ENCODE data around the gene DGKB. TPM values are rescaled to one million over a fixed set of nuclear protein-coding genes. Genes with fewer than 3 reads are reported as not detected.

DGKB gene
- total RNA-seq, 1 experiment from 2014 or later: not detected

DNA sequence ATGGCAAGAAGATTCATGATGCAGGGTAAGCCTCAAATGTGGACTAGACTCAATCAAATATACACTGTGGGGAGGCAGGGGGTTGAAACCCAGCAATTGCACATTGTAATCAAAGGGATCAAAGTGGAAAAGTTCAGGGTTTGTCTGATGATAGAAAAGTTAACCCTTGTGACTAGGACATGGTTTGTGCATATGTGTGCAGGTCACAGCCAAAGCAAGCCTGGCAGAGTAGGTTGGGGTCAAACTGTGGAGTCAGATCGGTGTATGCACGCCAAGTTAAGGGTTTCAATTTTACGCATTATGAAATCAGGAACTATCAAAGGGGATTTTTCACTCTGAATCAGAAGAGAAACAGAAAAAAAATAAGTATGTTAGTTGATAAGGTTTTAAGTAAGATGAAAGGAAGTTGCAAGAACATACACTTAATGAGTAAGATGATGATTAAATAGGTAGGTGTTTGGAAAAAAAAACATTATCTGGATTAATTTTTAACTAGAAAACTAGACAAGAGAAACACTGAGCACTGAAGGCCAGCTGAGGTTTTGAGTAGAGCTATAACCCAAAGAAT is 188.3 kb downstream of the DGKB start:
- peak overlapping the region; percentile 84 for H3K27ac Mint-ChIP-seq (ENCODE audit: unreplicated experiment)
- DNase-seq: peak; percentile 26
- intact Hi-C loops (cut with micrococcal nuclease; ENCODE audit: unreplicated experiment): loop anchor here (10.0 kb wide), 2 partner anchors 591 to 1011 kb away; no protein-coding TSS in a partner anchor
- CTCF ChIA-PET: interaction anchor here (0.6 to 2.2 kb wide), 3 partner anchors 97 to 302 kb away, joined by 3 to 9 read pairs (median 4); no protein-coding TSS in a partner anchor
- no peaks in the 10 kb centered on the region for H3K27me3 Mint-ChIP-seq (ENCODE audit: unreplicated experiment)
- no TSS peak for BruUV-seq (replicated peaks)
- H3K4me3 Mint-ChIP-seq (ENCODE audit: low read depth, unreplicated experiment): peak overlapping the region; percentile 50
- TF ChIP-seq, protein P1, sequence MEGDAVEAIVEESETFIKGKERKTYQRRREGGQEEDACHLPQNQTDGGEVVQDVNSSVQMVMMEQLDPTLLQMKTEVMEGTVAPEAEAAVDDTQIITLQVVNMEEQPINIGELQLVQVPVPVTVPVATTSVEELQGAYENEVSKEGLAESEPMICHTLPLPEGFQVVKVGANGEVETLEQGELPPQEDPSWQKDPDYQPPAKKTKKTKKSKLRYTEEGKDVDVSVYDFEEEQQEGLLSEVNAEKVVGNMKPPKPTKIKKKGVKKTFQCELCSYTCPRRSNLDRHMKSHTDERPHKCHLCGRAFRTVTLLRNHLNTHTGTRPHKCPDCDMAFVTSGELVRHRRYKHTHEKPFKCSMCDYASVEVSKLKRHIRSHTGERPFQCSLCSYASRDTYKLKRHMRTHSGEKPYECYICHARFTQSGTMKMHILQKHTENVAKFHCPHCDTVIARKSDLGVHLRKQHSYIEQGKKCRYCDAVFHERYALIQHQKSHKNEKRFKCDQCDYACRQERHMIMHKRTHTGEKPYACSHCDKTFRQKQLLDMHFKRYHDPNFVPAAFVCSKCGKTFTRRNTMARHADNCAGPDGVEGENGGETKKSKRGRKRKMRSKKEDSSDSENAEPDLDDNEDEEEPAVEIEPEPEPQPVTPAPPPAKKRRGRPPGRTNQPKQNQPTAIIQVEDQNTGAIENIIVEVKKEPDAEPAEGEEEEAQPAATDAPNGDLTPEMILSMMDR (IDR thresholded peaks at IDR 0.05; ENCODE audit: unreplicated experiment): no peak
- peaks cover 5% of the 10 kb centered on the region for H3K36me3 Mint-ChIP-seq (ENCODE audit: insufficient read depth, unreplicated experiment)
- H3K9me3 Mint-ChIP-seq (ENCODE audit: low read depth, unreplicated experiment): no peaks in the 10 kb centered on the region
- peaks cover 64% of the 10 kb centered on the region for H3K4me1 Mint-ChIP-seq (ENCODE audit: low read depth, unreplicated experiment)

DNA sequence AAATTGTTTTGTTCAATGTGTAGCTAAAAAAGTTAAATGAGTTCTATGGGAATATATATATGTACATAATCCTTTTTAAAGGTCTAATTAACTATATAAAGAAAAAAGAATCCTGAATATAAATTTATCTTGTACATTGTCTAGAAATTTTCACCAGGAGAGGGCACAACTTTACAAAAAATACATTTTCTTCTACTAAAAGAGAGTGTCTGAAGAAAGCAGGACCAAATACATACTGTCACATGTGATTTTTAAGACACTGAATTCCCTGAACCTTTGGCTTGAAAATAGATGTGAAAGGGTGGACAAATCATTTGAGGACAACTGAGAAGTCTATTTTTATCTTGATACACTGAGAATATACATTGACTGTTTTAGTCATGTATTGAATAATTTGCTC is 204.3 kb downstream of the DGKB start:
- no peaks in the 10 kb centered on the region for H3K27me3 Mint-ChIP-seq (ENCODE audit: unreplicated experiment)
- TF ChIP-seq, protein P1 (IDR thresholded peaks at IDR 0.05; ENCODE audit: unreplicated experiment): peak; percentile 57
- DNase-seq: no peak
- H3K27ac Mint-ChIP-seq (ENCODE audit: unreplicated experiment): no peak overlapping the region
- CTCF ChIA-PET: interaction anchor here (0.7 kb wide), 1 partner anchor 318 kb away, joined by 3 read pairs; no protein-coding TSS in a partner anchor
- intact Hi-C loops (cut with micrococcal nuclease; ENCODE audit: unreplicated experiment): loop anchor here (5.0 kb wide), 1 partner anchor 319 kb away; no protein-coding TSS in a partner anchor
- no peaks in the 10 kb centered on the region for H3K36me3 Mint-ChIP-seq (ENCODE audit: insufficient read depth, unreplicated experiment)
- H3K4me3 Mint-ChIP-seq (ENCODE audit: low read depth, unreplicated experiment): no peak overlapping the region
- H3K9me3 Mint-ChIP-seq (ENCODE audit: low read depth, unreplicated experiment): no peaks in the 10 kb centered on the region
- peaks cover 10% of the 10 kb centered on the region for H3K4me1 Mint-ChIP-seq (ENCODE audit: low read depth, unreplicated experiment)
- no TSS peak for BruUV-seq (replicated peaks)

DNA sequence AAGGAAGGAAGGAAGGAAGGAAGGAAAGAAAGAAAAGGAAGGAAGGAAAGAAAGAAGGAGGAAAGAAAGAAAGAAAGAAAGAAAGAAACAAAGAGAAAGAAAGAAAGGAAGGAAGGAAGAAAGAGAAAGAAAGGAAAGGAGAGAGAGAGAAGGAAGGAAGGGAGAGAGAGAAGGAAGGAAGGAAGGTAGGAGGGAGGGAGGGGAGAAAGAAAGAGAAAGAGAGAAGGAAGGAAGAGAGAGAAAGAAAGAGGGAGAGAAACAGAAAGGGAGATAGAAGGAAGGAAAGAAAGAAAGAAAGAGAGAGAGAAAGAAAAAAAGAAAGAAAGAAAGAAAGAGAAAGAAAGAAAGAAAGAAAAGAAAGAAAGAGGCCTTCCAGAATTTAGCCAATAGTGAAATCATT is 204.9 kb downstream of the DGKB start:
- BruUV-seq (replicated peaks): no TSS peak
- no peak overlapping the region for H3K4me3 Mint-ChIP-seq (ENCODE audit: low read depth, unreplicated experiment)
- no peaks in the 10 kb centered on the region for H3K27me3 Mint-ChIP-seq (ENCODE audit: unreplicated experiment)
- no peaks in the 10 kb centered on the region for H3K36me3 Mint-ChIP-seq (ENCODE audit: insufficient read depth, unreplicated experiment)
- H3K9me3 Mint-ChIP-seq (ENCODE audit: low read depth, unreplicated experiment): no peaks in the 10 kb centered on the region
- no peak for DNase-seq
- CTCF ChIA-PET: interaction anchor here (0.7 kb wide), 1 partner anchor 318 kb away, joined by 3 read pairs; no protein-coding TSS in a partner anchor
- TF ChIP-seq, protein P1 (IDR thresholded peaks at IDR 0.05; ENCODE audit: unreplicated experiment): no peak
- intact Hi-C loops (cut with micrococcal nuclease; ENCODE audit: unreplicated experiment): loop anchor here (5.0 kb wide), 1 partner anchor 320 kb away; no protein-coding TSS in a partner anchor
- no peak overlapping the region for H3K27ac Mint-ChIP-seq (ENCODE audit: unreplicated experiment)
- peaks cover 10% of the 10 kb centered on the region for H3K4me1 Mint-ChIP-seq (ENCODE audit: low read depth, unreplicated experiment)

DNA sequence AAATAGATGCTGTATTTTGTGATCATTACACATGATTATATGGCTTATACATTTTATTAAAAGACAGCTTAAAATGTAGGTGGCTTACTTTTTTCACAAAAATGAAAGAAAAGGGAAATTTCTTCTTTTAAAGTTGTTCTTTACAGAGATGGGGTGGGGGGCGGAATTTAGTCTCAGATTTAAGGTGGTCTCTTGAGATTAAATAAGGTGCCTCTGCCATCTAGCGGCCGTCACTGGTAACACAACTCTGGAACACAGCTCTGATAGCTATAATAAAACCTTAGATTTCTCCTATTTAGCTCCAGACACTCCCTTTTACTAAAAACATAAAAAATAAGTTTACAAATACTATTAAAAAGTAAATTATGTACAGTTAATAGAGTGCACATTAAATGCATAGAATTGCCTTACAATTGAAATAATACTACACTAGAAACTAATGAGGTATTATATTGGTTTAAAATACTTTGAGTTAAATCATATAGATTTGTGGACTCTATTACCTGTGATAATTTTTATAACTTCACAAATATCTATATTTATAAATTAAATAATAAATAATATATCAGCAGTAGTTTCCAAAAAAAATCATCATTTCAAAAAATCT is 210.9 kb downstream of the DGKB start:
- intact Hi-C loops (cut with micrococcal nuclease; ENCODE audit: unreplicated experiment): loop anchor here (1.0 to 2.0 kb wide), 5 partner anchors 235 to 1409 kb away; no protein-coding TSS in a partner anchor
- no peaks in the 10 kb centered on the region for H3K9me3 Mint-ChIP-seq (ENCODE audit: low read depth, unreplicated experiment)
- peaks cover 5% of the 10 kb centered on the region for H3K36me3 Mint-ChIP-seq (ENCODE audit: insufficient read depth, unreplicated experiment)

More for the DNA sequence above, 210.9 kb downstream of the DGKB start:
- peak; percentile 57 for DNase-seq
- H3K4me1 Mint-ChIP-seq (ENCODE audit: low read depth, unreplicated experiment): peaks cover 21% of the 10 kb centered on the region
- TF ChIP-seq, protein P1 (IDR thresholded peaks at IDR 0.05; ENCODE audit: unreplicated experiment): peak; percentile 95
- no peak overlapping the region for H3K4me3 Mint-ChIP-seq (ENCODE audit: low read depth, unreplicated experiment)
- CTCF ChIA-PET: interaction anchor here (0.6 to 3.5 kb wide), 18 partner anchors 9 to 1416 kb away, joined by 3 to 38 read pairs (median 4); partner anchors contain the start of gene ETV1
- no peak overlapping the region for H3K27ac Mint-ChIP-seq (ENCODE audit: unreplicated experiment)
- no peaks in the 10 kb centered on the region for H3K27me3 Mint-ChIP-seq (ENCODE audit: unreplicated experiment)
- no TSS peak for BruUV-seq (replicated peaks)
